ENCODE measurements around the gene LOXL1. TPM values are rescaled to one million over a fixed set of nuclear protein-coding genes. Genes with fewer than 3 reads are reported as not detected.

The LOXL1 gene
- total RNA-seq, 1 donor from 2014 or later: 12.9 TPM

- DNase-seq: no peak
- intact Hi-C loops (cut with micrococcal nuclease): no loop called here
- no peak for ATAC-seq
Observed at GRCh38 chr15:73997986-73998385, 71.7 kb downstream of the LOXL1 start.

Other genes starting within 250 kb of the LOXL1 start
- gene CD276, start 242.1 kb upstream of the LOXL1 start, total RNA-seq: 39.0 TPM
- gene INSYN1, start 173.1 kb upstream of the LOXL1 start, total RNA-seq: 168 TPM
- not detected for gene TBC1D21, start 52.9 kb upstream of the LOXL1 start, total RNA-seq
- gene STOML1, start 65.8 kb downstream of the LOXL1 start, total RNA-seq: 26.9 TPM
- 20.8 TPM for gene PML, start 68.3 kb downstream of the LOXL1 start, total RNA-seq
- gene GOLGA6A, start 156.1 kb downstream of the LOXL1 start, total RNA-seq: not detected
- 2.2 TPM for gene ISLR2, start 204.1 kb downstream of the LOXL1 start, total RNA-seq
- 11.1 TPM for gene ISLR, start 247.2 kb downstream of the LOXL1 start, total RNA-seq

Data from left ventricle myocardium superior (tissue), 1 donor.